GM12892 (cell line): ENCODE data around the gene TBL1X.

Experiments used
- POLR2A ChIP-seq: IDR thresholded peaks from 2 replicates; pipeline ENCODE4 v1.6.1; 2011; ENCODE audit warnings: low read depth, low read length, control low read depth
- POLR2AphosphoS5 ChIP-seq: IDR thresholded peaks from 2 replicates; pipeline ENCODE4 v1.6.1; 2011; ENCODE audit warnings: low read depth, low read length, control low read depth

GRCh38 chrX:9710332-9710731 is 245.5 kb downstream of the TBL1X start:
- TF ChIP-seq POLR2A = no peak
- TF ChIP-seq POLR2AphosphoS5 = no peak
